GM23338 (cell line): Measurements from ENCODE around the gene GMPR.

Source experiments
- CREB1 ChIP-seq: fragments of 250-450 bp; sonication (Bioruptor Pico); IDR thresholded peaks from 2 replicates; pipeline ENCODE4 v1.5.0; 2020; ENCODE audit warnings: low read depth, mild to moderate bottlenecking, moderate library complexity
- CTCF ChIP-seq, 2 experiments: fragments of 200-600 bp in 1 of 2; sonication (generic) in 1 of 2; conservative IDR thresholded peaks; 2 replicates each; pipeline versions ENCODE4 v1.5.1 to v1.6.1; 2016 to 2017; ENCODE audit warnings: antibody characterized with exemption in 2 of 2, low read depth in 2 of 2, mild to moderate bottlenecking in 2 of 2, moderate library complexity in 1 of 2
- EZH2 ChIP-seq: fragments of 200-600 bp; sonication (generic); IDR thresholded peaks from one replicate; pipeline ENCODE4 v1.8.0; 2017; ENCODE audit warnings: antibody characterized with exemption, mild to moderate bottlenecking, low read depth; ENCODE audit not compliant: unreplicated experiment
- EZH2phosphoT487 ChIP-seq: fragments of 200-600 bp; sonication (generic); IDR thresholded peaks from one replicate; pipeline ENCODE4 v1.8.1; 2018; ENCODE audit warnings: antibody characterized with exemption; ENCODE audit not compliant: unreplicated experiment
- POLR2AphosphoS5 ChIP-seq: IDR thresholded peaks from 2 replicates; pipeline ENCODE4 v1.6.1; 2016; ENCODE audit warnings: antibody characterized with exemption, low read depth
- TF ChIP-seq, protein P1 (sequence below): IDR thresholded peaks from 2 replicates; pipeline ENCODE4 v1.6.1; 2016; ENCODE audit warnings: antibody characterized with exemption

- no peak for TF ChIP-seq CTCF (conservative IDR thresholded peaks at IDR 0.05; ENCODE audit: low read depth in 2 of 2)
- TF ChIP-seq POLR2AphosphoS5: no peak
- TF ChIP-seq CREB1 (CRISPR knock-in tag): no peak
- no peak for TF ChIP-seq EZH2
- no peak for TF ChIP-seq EZH2phosphoT487
- TF ChIP-seq, protein P1, sequence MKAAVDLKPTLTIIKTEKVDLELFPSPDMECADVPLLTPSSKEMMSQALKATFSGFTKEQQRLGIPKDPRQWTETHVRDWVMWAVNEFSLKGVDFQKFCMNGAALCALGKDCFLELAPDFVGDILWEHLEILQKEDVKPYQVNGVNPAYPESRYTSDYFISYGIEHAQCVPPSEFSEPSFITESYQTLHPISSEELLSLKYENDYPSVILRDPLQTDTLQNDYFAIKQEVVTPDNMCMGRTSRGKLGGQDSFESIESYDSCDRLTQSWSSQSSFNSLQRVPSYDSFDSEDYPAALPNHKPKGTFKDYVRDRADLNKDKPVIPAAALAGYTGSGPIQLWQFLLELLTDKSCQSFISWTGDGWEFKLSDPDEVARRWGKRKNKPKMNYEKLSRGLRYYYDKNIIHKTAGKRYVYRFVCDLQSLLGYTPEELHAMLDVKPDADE: no peak
Observed at GRCh38 chr6:16271428-16271827, 33.0 kb downstream of the GMPR start.
